ENCODE results near the gene ZNF646. TPM values are rescaled to one million over a fixed set of nuclear protein-coding genes. Genes with fewer than 3 reads are reported as not detected.

The ZNF646 gene
- total and polyA plus RNA-seq, 2 of the 13 experiments (the other 11 are each of a cell fraction or from before 2014, with no cell fraction given): 3.4 to 10.9 TPM

- no peak for TF ChIP-seq RFXAP (CRISPR knock-in tag; IDR thresholded peaks at IDR 0.05; ENCODE audit: borderline replicate concordance)
- no peak for TF ChIP-seq GTF3A (CRISPR knock-in tag; conservative IDR thresholded peaks at IDR 0.05)
- TF ChIP-seq, protein P1, sequence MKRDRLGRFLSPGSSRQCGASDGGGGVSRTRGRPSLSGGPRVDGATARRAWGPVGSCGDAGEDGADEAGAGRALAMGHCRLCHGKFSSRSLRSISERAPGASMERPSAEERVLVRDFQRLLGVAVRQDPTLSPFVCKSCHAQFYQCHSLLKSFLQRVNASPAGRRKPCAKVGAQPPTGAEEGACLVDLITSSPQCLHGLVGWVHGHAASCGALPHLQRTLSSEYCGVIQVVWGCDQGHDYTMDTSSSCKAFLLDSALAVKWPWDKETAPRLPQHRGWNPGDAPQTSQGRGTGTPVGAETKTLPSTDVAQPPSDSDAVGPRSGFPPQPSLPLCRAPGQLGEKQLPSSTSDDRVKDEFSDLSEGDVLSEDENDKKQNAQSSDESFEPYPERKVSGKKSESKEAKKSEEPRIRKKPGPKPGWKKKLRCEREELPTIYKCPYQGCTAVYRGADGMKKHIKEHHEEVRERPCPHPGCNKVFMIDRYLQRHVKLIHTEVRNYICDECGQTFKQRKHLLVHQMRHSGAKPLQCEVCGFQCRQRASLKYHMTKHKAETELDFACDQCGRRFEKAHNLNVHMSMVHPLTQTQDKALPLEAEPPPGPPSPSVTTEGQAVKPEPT (CRISPR knock-in tag; IDR thresholded peaks at IDR 0.05; ENCODE audit: low read depth): no peak
- TF ChIP-seq KDM4B (CRISPR knock-in tag; IDR thresholded peaks at IDR 0.05): no peak
- TF ChIP-seq SIN3A (IDR thresholded peaks at IDR 0.05; ENCODE audit: borderline replicate concordance, low read depth, low read length): peak; percentile 31; the same call in 1 of the 2 replicates
- TF ChIP-seq, protein P2, sequence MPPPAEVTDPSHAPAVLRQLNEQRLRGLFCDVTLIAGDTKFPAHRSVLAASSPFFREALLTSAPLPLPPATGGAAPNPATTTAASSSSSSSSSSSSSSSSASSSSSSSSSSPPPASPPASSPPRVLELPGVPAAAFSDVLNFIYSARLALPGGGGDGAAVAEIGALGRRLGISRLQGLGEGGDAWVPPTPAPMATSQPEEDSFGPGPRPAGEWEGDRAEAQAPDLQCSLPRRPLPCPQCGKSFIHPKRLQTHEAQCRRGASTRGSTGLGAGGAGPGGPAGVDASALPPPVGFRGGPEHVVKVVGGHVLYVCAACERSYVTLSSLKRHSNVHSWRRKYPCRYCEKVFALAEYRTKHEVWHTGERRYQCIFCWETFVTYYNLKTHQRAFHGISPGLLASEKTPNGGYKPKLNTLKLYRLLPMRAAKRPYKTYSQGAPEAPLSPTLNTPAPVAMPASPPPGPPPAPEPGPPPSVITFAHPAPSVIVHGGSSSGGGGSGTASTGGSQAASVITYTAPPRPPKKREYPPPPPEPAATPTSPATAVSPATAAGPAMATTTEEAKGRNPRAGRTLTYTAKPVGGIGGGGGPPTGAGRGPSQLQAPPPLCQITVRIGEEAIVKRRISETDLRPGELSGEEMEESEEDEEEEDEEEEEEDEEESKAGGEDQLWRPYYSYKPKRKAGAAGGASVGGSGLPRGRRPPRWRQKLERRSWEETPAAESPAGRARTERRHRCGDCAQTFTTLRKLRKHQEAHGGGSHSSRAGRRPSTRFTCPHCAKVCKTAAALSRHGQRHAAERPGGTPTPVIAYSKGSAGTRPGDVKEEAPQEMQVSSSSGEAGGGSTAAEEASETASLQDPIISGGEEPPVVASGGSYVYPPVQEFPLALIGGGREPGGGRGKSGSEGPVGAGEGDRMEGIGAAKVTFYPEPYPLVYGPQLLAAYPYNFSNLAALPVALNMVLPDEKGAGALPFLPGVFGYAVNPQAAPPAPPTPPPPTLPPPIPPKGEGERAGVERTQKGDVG (CRISPR knock-in tag; IDR thresholded peaks at IDR 0.05; ENCODE audit: borderline replicate concordance): no peak
- TF ChIP-seq MAFK (conservative IDR thresholded peaks at IDR 0.05 in 1 of 2, IDR thresholded peaks at IDR 0.05 in 1 of 2; ENCODE audit: low read length in 2 of 2): no peak
- peak; percentile 56 for TF ChIP-seq ZFY (CRISPR knock-in tag; IDR thresholded peaks at IDR 0.05)
- TF ChIP-seq ZNF614 (CRISPR knock-in tag; IDR thresholded peaks at IDR 0.05; ENCODE audit: borderline replicate concordance): no peak
- TF ChIP-seq ZNF10 (CRISPR knock-in tag; IDR thresholded peaks at IDR 0.05; ENCODE audit: borderline replicate concordance, low read depth): no peak
- no peak for TF ChIP-seq GMEB1 (CRISPR knock-in tag; IDR thresholded peaks at IDR 0.05; ENCODE audit: borderline replicate concordance)
- 0 out of 2 replicates have a peak, but pooled peaks have one; percentile 18 for TF ChIP-seq RARA (CRISPR knock-in tag; IDR thresholded peaks at IDR 0.05)
- no peak for TF ChIP-seq HNRNPLL (IDR thresholded peaks at IDR 0.05; ENCODE audit: low read depth, low read length, poor library complexity, severe bottlenecking)
- TF ChIP-seq KAT8 (CRISPR knock-in tag; IDR thresholded peaks at IDR 0.05): no peak
- TF ChIP-seq ZNF780A (CRISPR knock-in tag; IDR thresholded peaks at IDR 0.05): no peak
- TF ChIP-seq ZKSCAN1 (IDR thresholded peaks at IDR 0.05; ENCODE audit: low read length): no peak
- no peak for TF ChIP-seq ZNF75D (CRISPR knock-in tag; IDR thresholded peaks at IDR 0.05; ENCODE audit: borderline replicate concordance)
- no peak for TF ChIP-seq NR2C2 (CRISPR knock-in tag; IDR thresholded peaks at IDR 0.05; ENCODE audit: borderline replicate concordance)
- no peak for TF ChIP-seq TRAFD1 (CRISPR knock-in tag; IDR thresholded peaks at IDR 0.05; ENCODE audit: borderline replicate concordance)
- TF ChIP-seq NFATC3 (CRISPR knock-in tag; IDR thresholded peaks at IDR 0.05): no peak
- TF ChIP-seq HNRNPL (IDR thresholded peaks at IDR 0.05; ENCODE audit: low read depth, low read length): 0 out of 2 replicates have a peak, but pooled peaks have one; percentile 26
These were observed 19.0 kb downstream of the ZNF646 start (continued) for GRCh38 chr16:31093132-31093703.
